HFF-Myc (cell line): ENCODE data around the gene MOV10L1.

Experiments
- DNase-seq: peaks from one replicate; pipeline ENCODE4 v3.0.0-alpha.2; 2011; ENCODE audit warnings: low read depth; ENCODE audit errors: extremely low read depth
- H3K4me3 ChIP-seq: replicated peaks from 2 replicates; pipeline ENCODE4 v1.5.1; 2011; ENCODE audit warnings: low read depth, mild to moderate bottlenecking, control low read depth, low read length
- TF ChIP-seq, protein P1 (sequence below): IDR thresholded peaks from 2 replicates; pipeline ENCODE4 v1.5.1; 2012; ENCODE audit warnings: mild to moderate bottlenecking, low read depth, low read length, control low read depth; ENCODE audit errors: missing control alignments

MOV10L1 gene

DNA sequence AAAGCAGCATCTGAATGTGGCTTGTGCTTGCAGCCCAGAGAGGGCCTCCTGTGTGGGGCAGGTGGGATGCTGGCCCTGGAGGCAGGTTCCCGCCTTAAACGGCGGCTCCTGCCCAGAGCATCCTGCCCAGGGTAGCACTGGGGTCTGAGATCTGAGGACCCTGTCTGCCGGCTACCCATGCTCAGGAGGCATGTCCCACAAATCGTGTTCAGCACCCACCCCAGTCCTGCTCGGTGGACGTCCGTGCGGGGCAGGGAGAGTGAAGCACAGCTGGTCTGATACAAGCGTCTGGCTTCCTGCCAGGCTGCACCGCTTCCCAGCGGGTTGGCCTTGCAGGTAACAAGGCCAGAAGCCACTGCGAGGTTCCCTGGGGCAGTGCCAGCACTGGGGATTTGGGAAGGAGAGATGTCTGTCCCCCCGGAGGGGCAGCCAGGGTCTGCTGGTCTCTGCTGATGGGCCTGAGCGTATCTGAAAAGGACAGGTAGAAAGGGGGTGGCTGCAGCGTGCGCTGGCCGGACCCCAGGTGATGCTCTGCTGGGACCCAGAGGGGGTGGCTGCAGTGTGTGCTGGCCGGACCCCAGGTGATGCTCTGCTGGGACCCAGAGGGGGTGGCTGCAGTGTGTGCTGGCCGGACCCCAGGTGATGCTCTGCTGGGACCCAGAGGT, 99.5 kb downstream of the MOV10L1 start:
- no peak for DNase-seq
- H3K4me3 ChIP-seq: peak overlapping the region; percentile 24; the same call in 1 of the 2 replicates
- TF ChIP-seq, protein P1, sequence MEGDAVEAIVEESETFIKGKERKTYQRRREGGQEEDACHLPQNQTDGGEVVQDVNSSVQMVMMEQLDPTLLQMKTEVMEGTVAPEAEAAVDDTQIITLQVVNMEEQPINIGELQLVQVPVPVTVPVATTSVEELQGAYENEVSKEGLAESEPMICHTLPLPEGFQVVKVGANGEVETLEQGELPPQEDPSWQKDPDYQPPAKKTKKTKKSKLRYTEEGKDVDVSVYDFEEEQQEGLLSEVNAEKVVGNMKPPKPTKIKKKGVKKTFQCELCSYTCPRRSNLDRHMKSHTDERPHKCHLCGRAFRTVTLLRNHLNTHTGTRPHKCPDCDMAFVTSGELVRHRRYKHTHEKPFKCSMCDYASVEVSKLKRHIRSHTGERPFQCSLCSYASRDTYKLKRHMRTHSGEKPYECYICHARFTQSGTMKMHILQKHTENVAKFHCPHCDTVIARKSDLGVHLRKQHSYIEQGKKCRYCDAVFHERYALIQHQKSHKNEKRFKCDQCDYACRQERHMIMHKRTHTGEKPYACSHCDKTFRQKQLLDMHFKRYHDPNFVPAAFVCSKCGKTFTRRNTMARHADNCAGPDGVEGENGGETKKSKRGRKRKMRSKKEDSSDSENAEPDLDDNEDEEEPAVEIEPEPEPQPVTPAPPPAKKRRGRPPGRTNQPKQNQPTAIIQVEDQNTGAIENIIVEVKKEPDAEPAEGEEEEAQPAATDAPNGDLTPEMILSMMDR: no peak

DNA sequence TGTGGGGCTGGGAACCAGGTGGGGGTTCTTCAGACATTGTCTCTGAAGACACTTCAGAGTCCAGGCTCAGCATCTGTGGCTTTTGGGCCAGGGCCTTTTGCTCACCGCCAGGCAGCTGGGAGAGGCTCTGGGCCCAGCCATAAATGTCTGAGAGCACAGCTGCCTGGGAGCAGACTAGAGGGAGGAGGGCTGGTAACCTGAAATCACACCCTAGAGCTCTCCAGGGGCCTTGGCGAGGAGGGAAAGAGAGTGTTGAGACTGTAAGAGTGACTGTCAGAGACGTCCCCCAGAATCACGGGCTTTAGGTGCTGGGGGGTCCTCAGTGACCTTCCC, 100.0 kb downstream of the MOV10L1 start:
- DNase-seq: no peak
- TF ChIP-seq, protein P1: no peak
- H3K4me3 ChIP-seq: peak overlapping the region; percentile 24

DNA sequence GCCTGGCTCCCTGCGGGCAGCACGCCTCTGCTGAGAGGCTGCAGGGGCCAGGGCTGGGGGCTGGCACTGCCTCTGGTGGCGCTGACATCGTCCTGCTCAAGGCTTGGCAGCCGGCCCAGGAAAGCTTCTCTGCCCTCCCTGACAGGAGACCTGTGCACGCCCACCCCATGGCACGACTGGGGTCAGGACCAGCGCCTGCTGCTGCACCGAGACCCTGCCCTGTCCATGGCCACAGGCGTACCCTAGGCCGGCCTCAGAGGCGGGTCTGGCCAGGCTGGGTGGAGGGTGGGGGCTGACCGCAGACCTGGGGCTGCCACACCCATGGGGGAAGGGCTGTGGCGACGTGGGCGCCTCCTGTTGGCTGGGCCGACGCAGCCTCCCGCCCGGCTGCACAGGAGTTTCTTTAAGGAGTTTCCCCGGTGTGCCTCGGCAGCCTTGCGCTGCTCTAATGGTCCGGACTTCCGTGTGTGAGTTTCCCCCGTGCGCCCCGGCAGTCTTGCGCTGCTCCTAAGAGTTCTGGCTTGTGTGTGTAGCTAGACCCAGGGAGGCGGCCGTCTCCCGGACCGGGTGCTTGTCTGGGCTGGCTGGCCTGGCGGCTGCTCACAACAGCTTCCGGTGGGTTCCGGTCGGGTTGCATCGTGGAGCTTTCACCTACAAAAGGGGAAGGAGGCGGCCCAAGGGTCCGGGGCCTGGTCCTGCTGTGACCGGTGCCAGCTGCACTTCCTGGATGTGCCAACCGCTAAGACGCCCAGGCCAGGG, 100.6 kb downstream of the MOV10L1 start:
- TF ChIP-seq, protein P1: peak; percentile 41
- no peak for DNase-seq
- peak overlapping the region; percentile 24 for H3K4me3 ChIP-seq

DNA sequence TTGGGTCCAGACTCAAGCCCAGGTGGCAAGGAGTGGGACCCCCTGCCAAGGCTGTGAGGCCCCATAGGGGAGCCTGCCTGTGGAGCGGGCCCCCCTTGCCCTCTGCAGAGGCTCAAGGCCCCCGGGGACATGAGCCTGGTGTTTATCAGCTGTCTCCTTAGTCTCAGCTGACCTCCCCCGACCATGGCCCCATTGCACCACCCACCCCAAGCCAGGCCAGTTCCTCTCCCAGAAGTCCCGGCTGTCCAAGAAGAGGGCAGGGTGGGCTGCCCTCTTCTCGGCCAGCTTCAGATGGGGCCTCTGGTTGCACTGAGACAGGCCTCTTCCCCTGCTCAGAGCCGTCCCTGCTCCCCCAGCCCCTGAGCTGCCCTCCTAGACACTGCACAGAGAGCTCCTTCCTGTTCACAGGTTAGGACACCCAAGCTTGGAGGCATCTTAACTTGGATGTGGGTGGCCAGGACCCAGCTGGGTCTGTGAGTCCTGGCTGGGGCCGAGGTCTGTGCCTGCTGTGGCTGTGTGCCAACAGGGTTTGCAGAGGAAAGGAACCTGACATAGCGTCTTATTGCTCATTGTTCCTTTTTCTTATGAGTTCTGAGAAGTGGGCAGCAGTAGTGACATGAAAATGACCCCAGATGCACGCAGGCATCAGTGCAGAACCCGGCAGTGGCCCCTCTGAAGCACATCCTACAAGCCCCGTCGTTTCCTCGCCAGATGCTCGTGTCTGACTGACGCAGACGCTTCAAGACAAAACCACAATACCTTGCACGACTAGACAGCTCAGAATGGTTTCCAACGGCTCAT, 101.3 kb downstream of the MOV10L1 start:
- H3K4me3 ChIP-seq: peak overlapping the region; percentile 24
- no peak for DNase-seq

DNA sequence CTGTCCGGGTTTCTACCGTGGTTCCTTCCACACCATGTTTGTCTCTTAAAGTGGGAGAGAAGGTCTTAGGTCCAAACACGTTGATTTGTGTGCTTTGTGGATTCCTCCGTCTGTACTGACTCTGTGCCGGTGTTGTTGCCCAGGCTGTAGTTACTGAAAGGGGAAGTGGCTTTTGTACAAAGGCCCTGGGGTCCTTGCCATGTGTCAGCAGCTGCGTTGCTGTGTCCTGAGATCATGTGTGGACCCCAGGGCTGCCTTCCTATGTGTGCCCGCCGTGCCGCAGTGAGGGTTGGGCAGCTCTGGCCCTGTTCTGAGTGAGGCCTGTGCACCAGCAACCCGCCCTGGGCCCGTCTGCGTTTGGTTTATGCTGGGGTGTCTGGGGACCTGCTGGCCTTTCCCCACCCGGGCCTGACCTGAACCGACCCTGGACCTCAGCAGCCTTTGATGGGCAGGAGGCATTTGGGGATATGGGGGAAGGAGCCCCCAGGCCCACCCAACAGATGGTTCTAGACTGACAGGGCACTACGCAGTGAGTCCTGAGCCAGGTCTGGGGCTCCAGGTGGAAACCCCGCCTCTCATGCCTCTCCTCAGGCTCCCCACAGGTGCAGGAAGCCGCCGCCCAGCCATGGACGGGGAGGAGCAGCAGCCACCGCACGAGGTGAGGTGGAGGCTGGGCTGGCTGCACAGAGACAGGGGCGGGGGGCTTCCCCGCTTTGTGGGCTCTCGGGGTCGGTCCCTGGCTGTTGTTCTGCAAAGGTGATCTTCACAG, 102.8 kb downstream of the MOV10L1 start:
- no peak overlapping the region for H3K4me3 ChIP-seq
- DNase-seq: no peak
- TF ChIP-seq, protein P1: no peak

More for the DNA sequence above, 101.3 kb downstream of the MOV10L1 start:
- TF ChIP-seq, protein P1: no peak

DNA sequence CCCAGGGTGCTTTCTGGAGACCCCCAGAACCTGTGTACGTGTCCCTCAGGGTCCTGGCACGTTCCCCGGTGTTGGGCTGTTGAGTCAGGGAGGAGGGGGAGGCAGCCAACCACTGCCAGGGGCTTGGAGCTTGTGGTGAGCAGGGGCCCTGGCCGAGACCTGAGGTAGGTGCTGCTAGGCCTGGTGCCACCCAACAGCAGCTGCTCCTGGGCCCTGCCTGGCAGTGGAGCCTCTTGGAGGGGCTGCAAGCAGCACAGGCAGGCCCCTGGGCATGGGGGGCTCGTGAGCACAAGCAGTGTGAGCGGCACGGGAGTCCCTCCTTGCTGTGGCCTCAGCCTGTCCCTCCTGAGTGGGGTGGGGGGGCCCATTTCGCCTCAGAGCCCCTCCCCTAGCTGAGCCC, 103.8 kb downstream of the MOV10L1 start:
- DNase-seq: no peak
- H3K4me3 ChIP-seq: no peak overlapping the region
- TF ChIP-seq, protein P1: no peak
